GM18909 (cell line): ENCODE results near the gene SELPLG.

ENCODE experiments used
- ATAC-seq: cut with Tn5 transposase; IDR thresholded peaks from one replicate; pipeline ENCODE4 v1.9.1; 2021; ENCODE audit warnings: mild to moderate bottlenecking; ENCODE audit not compliant: unreplicated experiment, poor library complexity

SELPLG gene

DNA sequence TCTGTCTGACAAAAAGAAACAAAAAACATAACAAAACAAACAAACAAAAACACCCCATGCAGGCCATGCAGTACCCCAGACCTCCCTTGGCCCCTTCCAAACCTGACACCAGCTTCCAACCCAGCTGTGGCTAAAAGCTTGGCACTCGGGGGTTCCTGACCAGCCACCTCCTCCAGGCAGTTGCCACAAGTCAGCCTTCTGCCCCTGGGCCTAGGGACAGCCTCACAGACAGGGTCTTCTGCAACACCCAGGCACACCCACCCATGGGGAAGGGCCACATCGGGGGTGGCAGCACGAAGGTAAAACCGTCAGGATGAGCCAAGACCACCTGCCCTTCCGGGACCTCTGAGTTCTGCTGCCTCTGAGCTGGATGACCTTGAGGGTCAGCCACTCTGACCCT lies 25.1 kb downstream of the SELPLG start:
- ATAC-seq = no peak

DNA sequence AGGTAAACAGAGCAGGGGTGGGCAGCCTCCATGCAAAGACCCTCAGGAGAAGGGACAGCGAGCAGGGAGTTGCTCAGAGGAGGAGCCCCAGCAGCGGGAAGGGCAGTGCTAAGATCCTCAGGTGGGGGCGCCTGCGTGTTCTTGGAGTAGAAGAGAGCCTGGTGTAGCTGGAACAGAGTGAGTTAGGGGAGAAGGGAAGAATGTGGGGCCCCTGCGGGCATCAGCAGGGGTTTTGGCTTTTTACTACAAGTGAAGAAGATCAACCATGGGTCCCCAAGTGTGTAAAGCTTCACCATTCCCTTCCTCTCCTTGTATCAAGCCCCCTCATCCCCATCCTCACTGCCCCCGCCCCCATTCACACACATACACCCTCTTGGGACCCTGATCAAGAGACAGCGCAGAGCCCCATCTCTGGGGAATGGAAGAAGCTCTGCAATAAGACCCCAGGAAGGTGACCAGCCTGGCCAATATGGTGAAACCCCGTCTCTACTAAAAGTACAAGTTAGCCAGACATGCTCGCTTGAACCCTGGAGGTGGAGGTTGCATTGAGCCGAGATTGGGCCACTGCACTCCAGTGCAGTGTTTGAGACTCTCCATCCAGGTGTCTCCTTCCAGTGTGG lies 25.6 kb downstream of the SELPLG start:
- no peak for ATAC-seq

DNA sequence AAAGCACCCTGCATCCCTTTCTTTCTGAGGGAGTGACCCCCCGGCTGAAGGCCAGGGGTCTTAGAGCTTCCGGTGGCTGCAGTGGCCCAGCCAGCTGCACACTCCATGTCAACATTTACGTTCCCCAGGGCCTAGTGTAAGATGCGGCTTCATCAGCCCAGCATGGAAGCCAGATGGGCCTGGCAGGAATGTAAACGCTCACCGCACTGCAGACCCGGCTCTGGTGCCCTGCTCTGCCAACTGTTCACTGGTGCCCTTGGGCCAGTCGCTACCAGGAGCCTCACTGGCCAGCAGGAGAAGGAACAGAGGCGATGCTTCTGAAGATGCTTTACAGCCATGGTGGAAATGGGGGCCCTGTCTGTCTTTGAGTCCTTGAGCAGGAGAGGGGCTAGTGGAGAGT lies 27.2 kb downstream of the SELPLG start:
- ATAC-seq = no peak

DNA sequence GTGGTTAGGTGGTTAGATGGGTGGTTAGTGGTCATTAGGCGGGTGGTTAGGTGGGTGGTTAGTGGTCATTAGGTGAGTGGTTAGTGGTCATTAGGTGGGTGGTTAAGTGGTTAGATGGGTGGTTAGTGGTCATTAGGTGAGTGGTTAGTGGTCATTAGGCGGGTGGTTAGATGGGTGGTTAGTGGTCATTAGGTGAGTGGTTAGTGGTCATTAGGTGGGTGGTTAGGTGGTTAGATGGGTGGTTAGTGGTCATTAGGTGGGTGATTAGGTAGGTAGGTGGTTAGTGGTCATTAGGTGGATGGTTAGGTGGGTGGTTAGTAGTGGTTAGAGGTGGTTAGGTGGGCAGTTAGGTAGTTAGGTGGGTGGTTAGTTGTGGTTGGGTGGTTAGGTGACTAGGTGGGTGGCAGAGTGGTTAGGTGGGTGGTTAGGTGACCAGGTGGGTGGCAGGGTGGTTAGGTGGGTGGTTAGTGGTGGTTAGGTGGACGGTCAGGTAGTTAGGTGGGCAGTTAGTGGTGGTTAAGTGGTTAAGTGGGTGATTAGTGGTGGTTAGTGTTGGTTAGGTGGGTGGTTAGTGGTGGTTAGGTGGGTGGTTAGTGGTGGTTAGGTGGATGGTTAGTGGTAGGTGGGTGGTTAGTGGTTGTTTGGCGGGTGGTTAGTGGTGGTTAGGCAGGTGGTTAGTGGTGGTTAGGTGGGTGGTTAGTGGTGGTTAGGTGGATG lies 27.8 kb downstream of the SELPLG start:
- no peak for ATAC-seq

DNA sequence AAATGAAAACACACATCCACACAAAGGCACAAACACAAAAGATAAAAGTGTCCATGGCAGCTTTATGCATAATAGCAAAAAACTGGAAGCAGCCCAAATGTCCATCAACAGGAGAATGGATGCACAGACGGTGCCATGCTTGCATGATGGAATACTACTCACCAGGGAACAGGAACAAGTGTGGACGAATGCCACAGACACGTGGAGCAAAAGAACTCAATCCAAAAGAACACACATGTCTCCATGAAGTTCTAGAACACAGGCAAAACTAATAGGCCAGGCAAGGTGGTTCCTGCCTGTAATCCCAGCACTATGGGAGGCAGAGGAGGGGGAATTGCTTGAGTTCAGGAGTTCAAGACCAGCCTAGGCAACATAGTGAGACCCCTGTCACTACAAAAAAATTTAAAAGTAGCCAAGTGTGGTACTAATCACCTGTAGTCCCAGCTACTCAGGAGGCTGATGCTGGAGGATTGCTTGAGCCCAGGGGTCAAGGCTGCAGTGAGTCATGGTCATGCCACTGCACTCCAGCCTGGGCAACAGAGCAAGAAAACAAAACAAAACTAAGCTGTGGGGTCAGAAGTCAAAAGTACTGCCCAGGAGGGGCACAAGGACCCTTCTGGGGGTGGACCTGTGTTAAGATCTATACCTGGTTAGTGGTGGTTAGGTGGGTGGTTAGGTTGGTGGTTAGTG lies 28.5 kb downstream of the SELPLG start:
- ATAC-seq = no peak

DNA sequence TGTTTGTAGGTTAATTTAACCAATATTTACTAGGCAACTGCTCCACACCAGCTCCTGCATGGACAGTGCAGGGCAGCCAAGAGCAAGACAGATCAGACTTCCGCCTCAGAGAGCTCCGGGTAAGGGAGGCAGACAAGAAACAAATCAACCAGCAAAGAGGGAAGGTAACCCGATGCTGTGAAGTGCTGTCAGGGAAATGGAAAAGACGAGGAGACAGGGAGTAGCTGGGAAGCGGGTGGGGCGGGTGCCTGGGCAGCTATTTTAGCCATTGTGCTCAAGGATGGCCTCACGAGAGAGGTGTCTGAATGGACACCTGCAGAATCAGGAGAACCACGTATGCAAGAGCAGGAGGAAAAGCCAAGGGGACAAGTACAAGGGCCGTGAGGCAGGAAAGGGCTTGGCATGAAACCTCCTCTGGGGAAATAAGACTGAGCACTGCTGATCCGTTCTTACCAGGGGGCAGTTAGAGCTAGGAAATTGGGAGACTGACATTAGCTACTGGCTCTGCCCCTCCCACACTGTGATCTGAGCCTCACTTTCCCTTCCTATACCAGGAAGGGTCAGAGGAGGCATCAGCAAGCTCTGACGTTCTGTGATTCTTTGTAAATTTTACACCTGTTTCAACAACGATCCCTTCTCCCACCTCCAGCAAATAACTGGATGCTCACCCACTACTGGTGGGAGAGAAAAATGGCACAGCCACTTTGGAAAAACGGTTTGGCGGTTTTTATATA lies 29.3 kb downstream of the SELPLG start:
- ATAC-seq = no peak

DNA sequence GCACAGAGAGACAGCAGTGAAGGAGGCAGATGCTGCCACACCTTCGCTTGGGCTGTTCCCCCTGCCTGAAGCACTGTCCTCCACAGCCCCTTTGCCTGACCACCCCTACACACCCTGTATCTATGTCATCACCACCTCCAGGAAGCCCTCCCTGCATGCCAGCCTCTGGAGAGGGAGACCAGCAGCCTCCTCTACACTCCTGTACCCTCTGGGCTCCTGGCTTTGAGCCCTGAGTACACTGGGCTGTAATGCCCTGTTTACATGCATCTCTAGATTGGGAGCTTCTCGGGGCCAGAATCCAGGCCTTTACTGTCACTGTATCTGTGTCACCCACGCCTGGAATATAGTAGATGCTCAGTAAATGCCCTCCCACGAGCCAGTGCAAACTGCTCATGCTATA lies 30.0 kb downstream of the SELPLG start:
- ATAC-seq = no peak

DNA sequence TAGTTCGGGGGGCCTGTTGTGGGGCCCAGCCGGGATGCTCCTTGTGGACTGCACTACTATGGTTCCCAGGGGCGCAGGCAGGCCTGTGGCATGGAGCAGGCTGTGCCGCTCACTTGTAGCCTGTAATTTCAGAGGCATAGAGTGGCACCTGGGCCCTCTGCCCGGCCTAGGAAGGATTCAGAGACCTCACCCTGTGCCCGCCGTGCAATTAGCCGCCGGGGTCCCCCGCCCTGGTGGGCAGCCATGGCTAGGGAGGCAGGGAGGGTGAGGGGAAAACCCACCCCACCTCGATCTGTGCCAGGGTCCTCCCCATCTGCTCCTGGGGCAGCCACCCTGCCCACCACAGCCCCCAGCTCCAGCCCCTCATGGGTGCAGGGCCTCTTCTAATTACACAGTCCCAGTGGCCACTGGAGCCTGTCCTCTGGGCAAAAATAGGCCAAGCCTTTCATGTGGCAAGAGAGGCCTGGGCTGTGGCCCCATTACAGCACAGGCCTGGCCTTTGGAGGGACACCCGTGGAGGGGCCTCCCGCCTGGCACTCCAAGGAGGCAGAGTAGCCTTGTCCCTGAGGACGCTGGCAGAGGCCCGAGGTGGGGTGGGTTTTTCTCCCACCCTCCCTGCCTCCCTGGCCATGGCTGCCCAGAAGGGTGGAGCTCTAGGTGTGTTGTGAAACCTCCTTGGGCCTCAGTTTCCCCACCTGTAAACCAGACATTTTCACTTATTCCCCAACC lies 30.6 kb downstream of the SELPLG start:
- no peak for ATAC-seq

DNA sequence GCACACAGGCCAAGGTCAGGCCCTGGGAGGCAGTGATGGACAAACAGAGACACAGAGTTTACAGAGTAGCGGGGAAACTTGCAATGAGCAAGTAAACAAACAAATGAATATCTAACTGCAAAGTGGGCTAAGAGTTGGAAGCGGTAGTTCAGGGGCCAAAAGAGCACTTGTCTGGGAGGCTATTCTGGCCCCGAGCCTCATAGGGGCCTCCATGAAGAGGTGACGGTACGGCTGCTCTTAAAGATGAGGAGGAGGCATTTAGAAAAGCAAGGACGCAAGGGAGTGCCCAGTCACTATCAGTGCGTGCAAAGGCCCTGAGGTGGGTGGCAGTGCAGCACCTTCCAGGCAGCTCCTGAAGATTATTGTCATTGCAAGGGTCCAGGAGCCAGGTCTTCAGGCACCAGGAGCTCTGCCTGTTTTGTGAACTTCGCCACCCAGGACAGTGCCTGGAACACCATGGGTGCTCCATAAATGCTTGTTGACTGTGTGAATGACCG lies 31.4 kb downstream of the SELPLG start:
- ATAC-seq = no peak

DNA sequence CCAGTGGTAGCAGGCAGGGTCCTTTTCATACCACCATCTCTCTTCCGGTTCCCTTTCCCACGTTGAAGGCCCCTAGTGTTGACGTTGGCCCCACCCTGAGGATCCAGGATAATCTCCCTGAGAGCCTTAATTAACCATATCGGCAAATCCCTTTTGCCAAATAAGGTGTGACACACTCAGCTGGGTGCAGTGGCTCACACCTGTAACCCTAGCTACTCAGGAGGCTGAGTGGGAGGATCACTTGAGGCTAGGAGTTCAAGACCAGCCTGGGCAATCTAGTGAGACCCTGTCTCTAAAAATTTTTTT lies 33.0 kb downstream of the SELPLG start:
- no peak for ATAC-seq

DNA sequence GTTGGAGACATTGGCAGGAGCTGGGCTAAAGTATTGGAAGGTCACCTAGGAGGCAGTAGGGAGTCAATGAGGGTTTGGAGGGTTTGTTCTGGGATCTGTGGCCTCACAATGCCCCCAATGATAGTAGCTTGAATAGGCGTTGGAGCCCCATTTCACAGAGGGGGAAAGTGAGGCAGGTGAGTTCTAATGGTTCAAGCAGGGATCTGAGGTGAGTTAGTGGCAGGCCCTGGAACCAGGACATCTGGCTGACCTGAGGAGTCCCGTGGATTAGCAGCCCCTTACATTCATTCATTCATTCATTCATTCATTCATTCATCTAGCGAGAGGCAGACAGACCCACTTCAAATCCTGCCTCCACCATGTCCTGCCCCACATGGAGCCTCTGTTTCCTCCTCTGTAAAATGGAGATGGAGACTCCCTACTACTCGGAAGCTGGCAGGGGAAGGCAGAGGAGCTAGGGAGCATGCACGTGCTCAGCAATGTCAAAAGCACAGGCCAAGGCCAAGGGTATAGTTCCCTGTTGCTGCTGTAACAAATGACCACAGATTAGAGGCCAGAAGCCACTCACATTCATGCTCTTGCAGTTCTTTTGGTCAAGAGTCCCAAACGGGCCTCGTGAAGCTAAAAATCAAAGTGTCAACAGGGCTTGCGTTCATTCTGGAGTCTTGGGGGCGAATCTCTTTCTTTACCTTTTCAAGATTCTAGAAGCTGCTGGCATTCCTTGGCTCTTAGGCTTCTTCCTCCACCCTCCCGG lies 33.6 kb downstream of the SELPLG start:
- no peak for ATAC-seq

DNA sequence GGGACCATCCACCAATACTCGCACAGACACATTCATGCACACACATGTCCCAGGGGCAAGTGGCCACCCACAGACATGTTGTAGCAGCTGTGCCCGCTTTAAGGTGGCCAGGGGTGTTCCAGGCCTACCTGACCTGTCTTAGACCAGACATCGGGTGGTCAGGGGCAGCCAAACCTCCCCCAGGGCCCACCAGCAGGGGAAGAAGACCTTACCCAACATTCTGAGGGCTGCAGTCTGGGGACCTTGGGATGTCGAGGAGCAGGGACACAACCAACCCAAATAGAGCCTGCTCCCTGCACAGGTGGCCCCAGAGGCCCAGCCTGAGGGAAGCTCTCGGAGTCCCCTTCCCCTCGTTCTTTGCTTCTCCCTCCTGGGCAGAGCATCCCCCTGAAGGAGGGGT lies 34.2 kb downstream of the SELPLG start:
- ATAC-seq = no peak

DNA sequence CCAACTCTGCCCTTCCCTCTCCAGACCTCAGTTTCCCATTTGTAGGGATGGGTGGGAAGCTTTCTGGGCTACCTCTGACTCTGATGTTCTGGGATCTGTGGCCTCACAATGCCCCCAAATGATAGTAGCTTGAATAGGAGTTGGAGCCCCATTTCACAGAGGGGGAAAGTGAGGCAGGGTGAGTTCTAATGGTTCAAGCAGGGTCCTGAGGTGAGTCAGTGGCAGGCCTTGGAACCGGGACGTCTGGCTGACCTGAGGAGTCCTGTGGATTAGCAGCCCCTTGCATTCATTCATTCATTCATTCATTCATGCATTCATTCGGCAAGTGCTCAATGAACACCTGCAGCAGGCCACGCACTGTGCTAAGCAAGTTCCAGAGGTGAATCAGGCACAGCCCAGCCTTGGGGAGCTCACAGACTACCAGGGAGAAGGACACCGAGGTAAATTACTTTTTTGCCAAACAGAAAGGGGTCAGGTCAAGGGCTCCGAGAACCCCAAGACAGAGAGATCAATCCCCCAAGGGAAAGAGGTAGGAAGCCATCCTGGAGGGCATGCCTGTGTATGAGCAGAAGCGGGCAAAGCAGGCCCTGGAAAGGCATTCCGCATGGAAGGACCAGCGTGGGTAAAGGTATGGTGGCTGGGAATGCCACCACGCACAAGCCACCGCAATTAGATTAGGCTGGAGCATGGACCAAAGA lies 35.0 kb downstream of the SELPLG start:
- ATAC-seq = no peak

DNA sequence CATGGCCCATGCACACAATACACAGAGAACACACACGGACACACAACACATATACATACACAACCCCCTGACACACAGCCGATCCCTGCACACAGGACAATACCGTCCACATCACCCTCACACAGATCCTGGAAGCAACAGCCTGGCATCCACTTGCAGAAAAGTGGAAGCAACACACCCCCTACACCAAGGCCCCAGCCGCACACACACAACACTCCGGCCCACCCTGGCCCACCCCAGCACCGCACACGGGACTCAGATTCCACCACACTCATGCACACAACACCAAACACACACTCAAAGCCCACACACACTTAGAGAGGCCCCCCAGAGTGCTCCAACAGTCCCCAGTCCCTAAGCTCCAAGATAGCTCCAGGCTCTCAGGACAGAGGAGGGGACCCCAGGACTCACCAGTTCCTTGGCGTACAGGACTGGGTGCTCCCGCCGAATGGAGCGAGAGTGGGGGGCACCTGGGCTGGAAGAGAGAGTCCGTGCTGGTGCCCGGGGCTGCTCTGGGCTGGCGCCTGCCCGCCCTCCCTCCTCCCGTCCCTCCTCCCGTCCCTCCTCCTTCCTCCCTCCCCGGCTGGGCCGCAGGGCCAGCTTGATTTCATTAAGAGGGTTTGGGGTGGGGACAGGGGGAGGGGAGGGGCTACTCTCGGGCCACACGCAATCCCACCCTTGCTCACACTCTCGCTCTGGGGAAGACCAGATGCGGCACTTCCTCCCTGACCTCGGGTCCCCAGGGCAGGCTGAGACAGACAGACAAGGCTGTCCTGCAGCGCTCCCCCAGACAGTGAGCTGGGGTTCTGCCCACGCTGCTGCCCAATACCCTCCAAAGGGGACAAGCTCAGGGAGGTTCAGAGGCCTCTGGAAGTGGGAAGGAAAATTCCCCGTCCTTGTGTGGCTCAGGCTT lies 35.9 kb downstream of the SELPLG start, which contains the start of gene TMEM119:
TMEM119 (minus strand) TSS at position 526 of the 913 bp plus-strand sequence. CDS start 5,701 bp downstream, outside the sequence.
- no peak for ATAC-seq

DNA sequence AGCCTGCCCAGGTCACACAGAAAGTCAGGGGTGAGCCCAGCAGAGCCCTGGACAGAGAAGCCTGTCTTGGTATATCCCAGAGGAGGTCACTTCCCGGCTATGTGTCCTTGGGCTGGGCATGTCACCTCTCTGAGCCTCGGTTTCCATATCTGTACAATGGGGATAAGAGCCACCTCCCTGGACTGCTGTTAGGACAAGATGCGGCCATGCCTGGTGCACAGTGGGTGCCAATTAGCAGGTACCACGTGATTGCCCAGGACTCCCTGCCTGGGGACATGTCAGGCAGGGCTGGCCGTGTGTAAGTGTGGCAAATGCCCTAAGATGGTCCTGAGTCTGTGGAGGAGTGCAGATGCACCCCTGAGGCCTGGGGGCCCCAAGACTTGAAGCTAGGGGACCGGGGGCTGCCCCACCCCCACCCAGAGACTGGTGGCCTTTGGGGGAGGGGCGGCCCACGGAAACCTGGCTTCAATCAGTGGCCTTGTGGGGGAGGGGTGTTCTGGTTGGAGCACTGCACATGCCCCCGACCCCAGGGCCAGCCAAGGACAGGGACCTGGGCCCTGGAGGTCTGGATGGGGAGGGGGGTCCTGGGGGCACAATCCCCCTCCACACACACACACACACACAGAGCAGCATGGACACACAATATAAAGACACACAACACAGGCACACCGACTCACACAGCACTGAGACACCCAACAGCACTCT lies 36.7 kb downstream of the SELPLG start:
- ATAC-seq = no peak

DNA sequence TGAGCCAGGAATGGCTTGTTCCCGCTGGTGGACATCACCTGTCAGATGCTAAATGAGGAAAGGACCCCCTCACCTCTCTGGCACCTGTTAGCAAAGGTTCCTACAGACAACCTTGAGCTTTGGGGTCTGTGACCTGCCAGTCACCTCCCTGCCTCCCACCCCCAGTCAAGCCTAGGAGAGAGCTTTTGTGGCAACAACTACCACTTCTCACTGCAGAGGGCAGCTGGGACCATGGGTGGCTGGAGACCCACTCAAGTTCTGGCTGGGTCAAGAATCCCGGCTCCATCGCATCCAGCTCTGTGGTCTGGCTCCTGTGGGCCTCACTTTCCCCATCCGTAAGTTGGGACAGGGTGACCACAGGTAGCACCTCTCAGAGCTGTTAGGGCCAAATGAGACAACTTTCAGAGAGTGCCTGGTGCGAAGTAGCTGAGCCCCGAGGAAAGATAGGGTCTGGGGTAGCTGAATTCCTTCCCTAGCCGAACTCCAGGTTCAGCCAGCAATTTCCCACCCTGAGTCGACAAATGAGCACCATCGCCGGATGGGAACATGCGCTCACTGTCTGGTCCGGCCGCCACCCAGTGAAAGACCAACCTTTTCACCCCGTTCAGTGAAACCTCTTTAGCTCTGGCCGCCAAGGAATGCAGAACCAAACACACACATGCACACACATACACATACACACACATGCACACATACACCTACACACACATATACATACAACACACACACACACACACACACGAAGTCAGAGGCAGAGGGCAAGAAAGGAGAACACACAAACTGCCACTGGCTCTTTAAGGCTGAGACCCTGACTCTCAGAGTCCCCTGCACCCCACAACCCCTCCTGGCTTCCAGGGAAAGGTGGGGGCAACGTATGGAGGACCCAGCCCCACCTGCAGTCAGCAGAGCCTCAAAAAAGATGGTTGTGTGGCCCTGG lies 37.7 kb downstream of the SELPLG start:
- no peak for ATAC-seq
